Sigmoid colon (tissue), 7 donors: Measurements from ENCODE around the gene TTLL12. TPM values are rescaled to one million over a fixed set of nuclear protein-coding genes. Genes with fewer than 3 reads are reported as not detected.

Source experiments
- DNase-seq: peaks from one replicate; pipeline ENCODE4 v3.0.0-alpha.2; 2019
- H3K27ac ChIP-seq, 4 donors: fragments of 200-600 bp; sonication (generic); one replicate each; pipeline ENCODE4 v1.5.1; 2016 to 2019; ENCODE audit warnings: mild to moderate bottlenecking in 1 of 4
- H3K27me3 ChIP-seq, 3 donors: fragments of 200-600 bp; sonication (generic); one replicate each; pipeline ENCODE4 v1.5.1; 2019; ENCODE audit warnings: mild to moderate bottlenecking in 1 of 3
- H3K36me3 ChIP-seq, 4 donors: fragments of 200-600 bp; sonication (generic); one replicate each; pipeline ENCODE4 v1.5.1; 2016 to 2019
- H3K4me1 ChIP-seq, 4 donors: fragments of 200-600 bp; sonication (generic); one replicate each; pipeline ENCODE4 v1.5.1; 2017 to 2019
- H3K4me3 ChIP-seq, 4 donors: fragments of 200-600 bp; sonication (generic); one replicate each; pipeline ENCODE4 v1.5.1; 2017 to 2019; ENCODE audit warnings: mild to moderate bottlenecking in 2 of 4, moderate library complexity in 1 of 4
- H3K9me3 ChIP-seq, 4 donors: fragments of 200-600 bp in 3 of 4; sonication (generic) in 3 of 4; one replicate each; pipeline versions ENCODE4 v1.5.1 to v1.6.1; 2013 to 2019
- EP300 ChIP-seq, 4 donors: sonication (generic); formaldehyde crosslinking; IDR thresholded peaks; one replicate each; pipeline ENCODE4 v1.6.1; 2017; ENCODE audit warnings: antibody characterized with exemption in 4 of 4
- POLR2A ChIP-seq, 2 donors: fragments of 450-650 bp; IDR thresholded peaks; one replicate each; pipeline ENCODE4 v1.6.1; 2016; ENCODE audit warnings: antibody characterized with exemption in 2 of 2, mild to moderate bottlenecking in 2 of 2, moderate library complexity in 2 of 2
- POLR2AphosphoS5 ChIP-seq, 4 donors: sonication (generic); formaldehyde crosslinking; IDR thresholded peaks; one replicate each; pipeline ENCODE4 v1.6.1; 2017; ENCODE audit warnings: antibody characterized with exemption in 4 of 4
- WGBS, 2 donors: extraction: QIAGEN DNeasy Blood & Tissue Kit; methylation state at CpG; one replicate each; pipeline ENCODE4 v1.1.7; 2013; 5-methylcytosine and 5-hydroxymethylcytosine counted together
- intact Hi-C: fragments of 100-400 bp; cut with DNase I; formaldehyde crosslinking; loops from one replicate; pipeline ENCODE4 v1.15.1; 2023
- polyA plus RNA-seq, 3 donors: library from polyadenylated mRNA; stranded (reverse); fragments of 200-250 nt; gene quantifications; one replicate each; pipeline ENCODE4 v1.2.3, GENCODE V29; 2013
- total RNA-seq, 4 donors: library from RNA; depleted of rRNA; stranded (reverse); fragments of >200 nt; gene quantifications; one replicate each; pipeline ENCODE4 v1.1.0, GENCODE V29; 2016
- TF ChIP-seq, protein P1 (sequence below), 4 experiments: fragments of 450-650 bp in 3 of 4; fragments of 200-600 bp in 1 of 4; IDR thresholded peaks; one replicate each; pipeline ENCODE4 v1.5.1; 2016 to 2019; ENCODE audit warnings: antibody characterized with exemption in 4 of 4, mild to moderate bottlenecking in 3 of 4, moderate library complexity in 2 of 4
- donor health status: healthy with polysubstance abuse.
- donor health status: Bipolar disorder and iron deficiency.
- donor health status: healthy.

The TTLL12 gene
- total and polyA plus RNA-seq, 7 donors: 13.2 to 127 (median 21.3) TPM

DNA sequence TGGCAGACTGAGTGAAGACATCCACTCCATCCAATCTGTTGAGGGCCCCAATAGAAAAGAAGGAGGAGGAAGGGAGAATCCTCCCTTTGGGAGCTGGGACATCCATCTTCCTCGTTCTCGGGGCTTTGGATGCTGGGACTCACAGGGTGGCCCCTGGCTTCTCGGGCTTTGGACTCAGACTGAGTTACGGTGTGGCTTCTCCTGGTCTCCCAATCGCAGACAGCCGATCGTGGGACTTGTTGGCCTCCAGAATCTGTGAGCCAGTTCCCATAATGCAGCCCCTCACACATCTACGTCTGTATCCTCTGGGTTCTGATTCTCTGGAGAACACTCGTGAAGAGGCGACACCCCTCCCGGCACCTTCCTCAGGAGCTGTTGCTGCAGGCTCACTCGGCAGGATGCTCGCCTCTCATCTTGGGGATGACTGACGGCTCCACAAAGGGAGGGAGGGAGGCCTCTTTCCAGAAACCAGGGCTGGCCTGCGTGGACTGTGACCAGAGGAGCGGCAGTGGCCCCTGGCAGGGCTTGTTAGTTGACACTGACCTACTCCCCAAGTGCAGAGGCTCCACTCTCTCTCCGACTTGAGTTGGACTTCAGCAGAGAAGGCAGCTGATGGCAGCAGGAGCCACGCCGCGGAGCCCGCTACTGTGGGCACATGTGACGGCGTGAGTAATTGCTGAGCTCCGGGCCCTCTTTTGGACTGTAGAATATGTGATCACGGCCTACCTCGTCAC, 14.7 kb upstream of the TTLL12 start:
- H3K36me3 ChIP-seq: no peaks in the 10 kb centered on the region
- intact Hi-C loops: no loop called here
- H3K9me3 ChIP-seq: no peaks in the 10 kb centered on the region
- DNase-seq: no peak
- H3K4me1 ChIP-seq: no peaks in the 10 kb centered on the region
- TF ChIP-seq POLR2AphosphoS5 (IDR thresholded peaks at IDR 0.05): no peak
- no peak for TF ChIP-seq EP300 (IDR thresholded peaks at IDR 0.05)
- TF ChIP-seq POLR2A (IDR thresholded peaks at IDR 0.05): no peak
- TF ChIP-seq, protein P1, sequence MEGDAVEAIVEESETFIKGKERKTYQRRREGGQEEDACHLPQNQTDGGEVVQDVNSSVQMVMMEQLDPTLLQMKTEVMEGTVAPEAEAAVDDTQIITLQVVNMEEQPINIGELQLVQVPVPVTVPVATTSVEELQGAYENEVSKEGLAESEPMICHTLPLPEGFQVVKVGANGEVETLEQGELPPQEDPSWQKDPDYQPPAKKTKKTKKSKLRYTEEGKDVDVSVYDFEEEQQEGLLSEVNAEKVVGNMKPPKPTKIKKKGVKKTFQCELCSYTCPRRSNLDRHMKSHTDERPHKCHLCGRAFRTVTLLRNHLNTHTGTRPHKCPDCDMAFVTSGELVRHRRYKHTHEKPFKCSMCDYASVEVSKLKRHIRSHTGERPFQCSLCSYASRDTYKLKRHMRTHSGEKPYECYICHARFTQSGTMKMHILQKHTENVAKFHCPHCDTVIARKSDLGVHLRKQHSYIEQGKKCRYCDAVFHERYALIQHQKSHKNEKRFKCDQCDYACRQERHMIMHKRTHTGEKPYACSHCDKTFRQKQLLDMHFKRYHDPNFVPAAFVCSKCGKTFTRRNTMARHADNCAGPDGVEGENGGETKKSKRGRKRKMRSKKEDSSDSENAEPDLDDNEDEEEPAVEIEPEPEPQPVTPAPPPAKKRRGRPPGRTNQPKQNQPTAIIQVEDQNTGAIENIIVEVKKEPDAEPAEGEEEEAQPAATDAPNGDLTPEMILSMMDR (IDR thresholded peaks at IDR 0.05): no peak
- no peak overlapping the region for H3K27ac ChIP-seq
- H3K4me3 ChIP-seq: no peak overlapping the region
- 91 to 95% methylated on average over 26 of the region's 26 CpGs for WGBS, 2 donors
- peaks cover 0 to 27% (median 0%) of the 10 kb centered on the region in 3 donors for H3K27me3 ChIP-seq

DNA sequence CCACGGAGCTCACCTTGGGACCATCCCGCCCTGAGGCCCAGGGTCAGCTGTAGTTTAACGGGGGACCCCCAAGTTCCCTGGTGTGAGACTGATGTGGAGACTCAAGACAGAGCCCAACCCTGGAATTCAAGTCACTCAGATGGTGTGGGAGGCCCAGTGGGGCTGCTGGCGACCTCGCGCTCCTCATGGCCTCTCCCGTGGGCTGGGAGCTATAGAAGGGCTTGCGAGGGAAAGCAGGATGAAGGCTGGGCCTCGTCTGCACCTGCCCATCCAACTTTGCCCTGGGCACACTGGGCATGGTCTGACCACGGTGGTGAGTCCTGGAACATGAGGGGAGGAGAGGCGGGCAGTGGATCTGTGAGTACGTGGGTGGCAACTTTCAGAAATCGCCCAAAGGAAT, 13.6 kb upstream of the TTLL12 start:
- Histone ChIP-seq H3K4me1 (no peaks in the 10 kb centered on the region), H3K36me3 (no peaks in the 10 kb centered on the region), H3K27me3 (peaks cover 0 to 34% (median 0%) of the 10 kb centered on the region in 3 donors), H3K27ac (no peak overlapping the region), H3K4me3 (no peak overlapping the region), H3K9me3 (no peaks in the 10 kb centered on the region)
- DNase-seq: no peak
- TF ChIP-seq POLR2A (IDR thresholded peaks at IDR 0.05): no peak
- no peak for TF ChIP-seq POLR2AphosphoS5 (IDR thresholded peaks at IDR 0.05)
- TF ChIP-seq EP300 (IDR thresholded peaks at IDR 0.05): no peak
- TF ChIP-seq, protein P1 (IDR thresholded peaks at IDR 0.05): no peak
- 82 to 90% methylated on average over 13 of the region's 13 CpGs for WGBS, 2 donors
- intact Hi-C loops: no loop called here

DNA sequence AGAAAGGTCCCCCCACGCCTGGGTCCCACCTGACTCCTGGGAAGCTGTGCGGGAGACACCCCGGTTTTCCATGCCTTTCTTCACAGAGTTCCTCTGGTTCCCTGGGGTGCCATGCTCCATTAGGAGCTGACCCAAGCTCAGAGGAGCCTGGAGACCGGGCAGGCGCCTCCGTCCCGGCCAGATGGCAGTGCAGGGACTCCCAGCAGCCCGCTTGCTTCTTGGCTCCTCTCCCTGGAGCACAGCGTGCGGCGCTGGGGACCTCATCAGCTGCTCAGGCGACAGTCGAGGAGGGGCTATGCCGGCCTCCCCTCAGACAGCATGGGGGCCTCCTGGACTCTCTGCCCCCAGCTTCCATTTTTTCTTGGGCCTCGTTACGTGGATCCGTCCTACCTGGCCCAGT, 13.1 kb upstream of the TTLL12 start:
- H3K36me3 ChIP-seq: no peaks in the 10 kb centered on the region
- H3K4me1 ChIP-seq: no peaks in the 10 kb centered on the region
- H3K27me3 ChIP-seq: peaks cover 0 to 39% (median 0%) of the 10 kb centered on the region in 3 donors
- intact Hi-C loops: no loop called here
- no peak overlapping the region for H3K4me3 ChIP-seq
- DNase-seq: no peak
- 84 to 86% methylated on average over 17 of the region's 17 CpGs for WGBS, 2 donors
- no peaks in the 10 kb centered on the region for H3K9me3 ChIP-seq
- H3K27ac ChIP-seq: no peak overlapping the region
- TF ChIP-seq POLR2A (IDR thresholded peaks at IDR 0.05) (no peak), EP300 (IDR thresholded peaks at IDR 0.05) (no peak), POLR2AphosphoS5 (IDR thresholded peaks at IDR 0.05) (no peak)
- TF ChIP-seq, protein P1 (IDR thresholded peaks at IDR 0.05): no peak

DNA sequence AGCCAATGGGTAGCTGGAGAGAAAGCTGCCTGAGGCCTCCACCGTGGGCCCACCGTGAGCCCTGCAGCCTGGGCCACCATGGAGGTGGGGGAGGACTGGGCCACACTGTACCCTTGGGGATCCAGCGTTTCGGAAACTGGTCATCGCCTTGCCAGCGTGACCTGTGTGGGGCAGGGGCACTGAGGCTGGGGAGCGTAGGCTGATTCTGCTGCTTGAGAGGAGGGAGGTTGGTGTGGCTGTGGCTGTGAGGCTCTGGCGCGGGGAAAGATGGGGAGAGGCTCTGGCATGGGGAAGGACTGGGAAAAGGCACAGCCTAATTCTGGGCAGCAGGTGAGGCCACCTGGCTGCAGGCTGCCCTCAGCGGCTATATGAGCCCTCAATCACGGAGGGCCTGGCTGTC, 12.6 kb upstream of the TTLL12 start:
- peaks cover 0 to 39% (median 0%) of the 10 kb centered on the region in 3 donors for H3K27me3 ChIP-seq
- H3K4me3 ChIP-seq: no peak overlapping the region
- WGBS, 2 donors: 84 to 86% methylated on average over 11 of the region's 11 CpGs
- intact Hi-C loops: no loop called here
- no peak overlapping the region for H3K27ac ChIP-seq
- no peak for DNase-seq
- H3K36me3 ChIP-seq: no peaks in the 10 kb centered on the region
- no peaks in the 10 kb centered on the region for H3K9me3 ChIP-seq
- no peaks in the 10 kb centered on the region for H3K4me1 ChIP-seq
- TF ChIP-seq POLR2AphosphoS5 (IDR thresholded peaks at IDR 0.05) (no peak), EP300 (IDR thresholded peaks at IDR 0.05) (no peak), POLR2A (IDR thresholded peaks at IDR 0.05) (no peak)
- TF ChIP-seq, protein P1 (IDR thresholded peaks at IDR 0.05): no peak
